Large intestine (tissue), 3 donors: ENCODE measurements around the gene KCNQ5. TPM values are rescaled to one million over a fixed set of nuclear protein-coding genes. Genes with fewer than 3 reads are reported as not detected.

Experiments
- DNase-seq, 2 donors: peaks; one replicate each; pipeline versions ENCODE4 v3.0.0 to v3.0.0-alpha.2; 2013
- H3K27ac ChIP-seq: one replicate; pipeline ENCODE4 v1.5.1; 2013; ENCODE audit warnings: low read length
- H3K27me3 ChIP-seq: 2 replicates; pipeline ENCODE4 v1.6.1; 2013; ENCODE audit warnings: low read length; ENCODE audit not compliant: control insufficient read depth, insufficient read depth
- H3K36me3 ChIP-seq: 2 replicates; pipeline ENCODE4 v1.6.1; 2013; ENCODE audit warnings: low read length; ENCODE audit not compliant: control insufficient read depth, insufficient read depth
- H3K4me1 ChIP-seq: one replicate; pipeline ENCODE4 v1.6.1; 2013; ENCODE audit warnings: low read length; ENCODE audit not compliant: control insufficient read depth, insufficient read depth
- H3K4me3 ChIP-seq: one replicate; pipeline ENCODE4 v1.5.1; 2013; ENCODE audit warnings: low read length
- H3K9me3 ChIP-seq: one replicate; pipeline ENCODE4 v1.6.1; 2013; ENCODE audit warnings: mild to moderate bottlenecking, low read depth, low read length, moderate library complexity; ENCODE audit not compliant: control insufficient read depth
- WGBS: methylation state at CpG from one replicate; pipeline ENCODE4 v1.1.5; 2013; ENCODE audit warnings: low lambda C conversion rate; ENCODE audit not compliant: insufficient coverage; 5-methylcytosine and 5-hydroxymethylcytosine counted together
- polyA plus RNA-seq: library from polyadenylated mRNA; unstranded; fragments of 120-200 nt; gene quantifications from one replicate; pipeline ENCODE4 v1.2.1, GENCODE V29; 2013

The KCNQ5 gene
- polyA plus RNA-seq, 1 donor = 3.4 TPM

- Histone ChIP-seq H3K27me3 (no peaks in the 10 kb centered on the region), H3K36me3 (no peaks in the 10 kb centered on the region), H3K4me3 (no peak overlapping the region), H3K9me3 (no peaks in the 10 kb centered on the region), H3K27ac (no peak overlapping the region), H3K4me1 (no peaks in the 10 kb centered on the region)
- no peak for DNase-seq
- 90% methylated on average over 2 of the region's 2 CpGs for WGBS
Measured at GRCh38 chr6:73062837-73063236, 441.0 kb downstream of the KCNQ5 start.

- H3K27ac ChIP-seq = no peak overlapping the region
- H3K27me3 ChIP-seq = no peaks in the 10 kb centered on the region
- no peak for DNase-seq
- no peaks in the 10 kb centered on the region for H3K36me3 ChIP-seq
- H3K4me3 ChIP-seq = no peak overlapping the region
- no CpG with 5 or more reads among the region's 1 CpG for WGBS
- no peaks in the 10 kb centered on the region for H3K4me1 ChIP-seq
- H3K9me3 ChIP-seq = no peaks in the 10 kb centered on the region
Measured at GRCh38 chr6:73064266-73064665, 442.4 kb downstream of the KCNQ5 start.

DNA sequence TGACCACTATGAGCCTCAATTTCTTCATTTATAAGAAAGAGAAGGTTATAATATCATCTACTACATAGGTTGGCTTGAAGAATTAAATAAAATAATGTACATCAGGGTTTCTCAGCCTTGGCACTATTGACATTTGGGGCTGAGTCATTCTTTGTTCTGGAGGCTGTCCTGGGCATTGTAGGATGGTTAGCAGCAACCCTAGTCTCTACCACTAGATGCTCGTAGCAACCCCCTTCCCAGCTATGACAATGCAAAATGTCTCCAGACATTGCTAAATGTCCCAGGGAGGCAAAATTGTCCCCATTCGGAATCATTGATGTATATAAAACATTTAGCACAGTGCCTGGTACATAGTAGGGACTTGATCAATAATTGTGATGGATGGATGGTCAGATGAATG is 451.4 kb downstream of the KCNQ5 start:
- Histone ChIP-seq H3K27me3 (no peaks in the 10 kb centered on the region), H3K4me1 (no peaks in the 10 kb centered on the region), H3K9me3 (no peaks in the 10 kb centered on the region), H3K4me3 (no peak overlapping the region), H3K36me3 (no peaks in the 10 kb centered on the region), H3K27ac (no peak overlapping the region)
- WGBS = no CpG with 5 or more reads among the region's 2 CpGs
- no peak for DNase-seq

DNA sequence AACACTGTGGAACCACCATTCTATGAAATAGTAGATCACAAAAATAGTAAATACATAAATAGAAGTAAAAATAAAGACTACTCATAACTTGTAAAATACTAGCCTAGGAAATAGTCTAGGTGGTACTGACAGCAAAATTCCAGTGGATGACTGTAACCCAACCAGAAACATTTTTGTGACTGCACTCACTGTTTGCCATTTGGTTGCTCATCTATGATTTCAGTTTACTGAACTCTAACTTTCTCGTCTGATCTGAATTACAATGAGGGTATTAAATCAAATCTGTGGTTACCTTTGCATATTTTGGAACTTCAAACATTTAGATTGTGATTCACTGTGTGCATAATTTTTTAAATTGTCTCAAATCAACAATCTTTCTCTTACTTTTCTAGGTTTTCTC is 452.3 kb downstream of the KCNQ5 start:
- WGBS = no CpG with 5 or more reads among the region's 1 CpG
- Histone ChIP-seq H3K4me3 (no peak overlapping the region), H3K27me3 (no peaks in the 10 kb centered on the region), H3K9me3 (no peaks in the 10 kb centered on the region), H3K4me1 (no peaks in the 10 kb centered on the region), H3K27ac (no peak overlapping the region), H3K36me3 (no peaks in the 10 kb centered on the region)
- no peak for DNase-seq

- H3K36me3 ChIP-seq = no peaks in the 10 kb centered on the region
- DNase-seq = no peak
- H3K9me3 ChIP-seq = no peaks in the 10 kb centered on the region
- H3K27ac ChIP-seq = no peak overlapping the region
- H3K27me3 ChIP-seq = no peaks in the 10 kb centered on the region
- H3K4me3 ChIP-seq = no peak overlapping the region
- no peaks in the 10 kb centered on the region for H3K4me1 ChIP-seq
Measured at GRCh38 chr6:73076211-73076954, 454.5 kb downstream of the KCNQ5 start.

DNA sequence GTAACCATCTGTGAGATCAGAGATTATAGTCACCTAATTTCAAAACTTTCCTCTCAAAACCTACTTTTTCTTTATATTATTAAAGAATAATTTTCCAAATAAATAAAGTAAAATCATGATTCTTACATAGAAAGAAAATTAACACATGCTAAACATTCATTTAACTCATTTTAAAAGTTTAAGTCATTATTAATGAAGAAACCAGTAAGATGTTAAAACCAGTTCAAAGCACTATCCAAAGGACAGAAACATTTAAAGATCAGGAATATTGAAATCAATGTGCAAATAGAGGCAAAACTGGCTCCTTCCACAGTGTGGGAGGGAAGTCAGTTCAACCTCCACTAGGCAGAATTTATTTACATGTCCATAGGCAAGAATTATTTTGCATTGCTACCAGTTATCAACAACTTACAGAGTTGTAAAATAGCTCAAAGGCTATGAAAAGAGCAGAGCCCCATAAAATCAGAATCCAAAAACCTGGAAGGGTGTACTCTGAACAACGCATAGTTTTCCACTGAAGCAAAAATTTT is 456.5 kb downstream of the KCNQ5 start:
- Histone ChIP-seq H3K4me1 (no peaks in the 10 kb centered on the region), H3K9me3 (no peaks in the 10 kb centered on the region), H3K4me3 (no peak overlapping the region), H3K27ac (no peak overlapping the region), H3K36me3 (no peaks in the 10 kb centered on the region), H3K27me3 (no peaks in the 10 kb centered on the region)
- no peak for DNase-seq
- no CpG with 5 or more reads among the region's 1 CpG for WGBS

DNA sequence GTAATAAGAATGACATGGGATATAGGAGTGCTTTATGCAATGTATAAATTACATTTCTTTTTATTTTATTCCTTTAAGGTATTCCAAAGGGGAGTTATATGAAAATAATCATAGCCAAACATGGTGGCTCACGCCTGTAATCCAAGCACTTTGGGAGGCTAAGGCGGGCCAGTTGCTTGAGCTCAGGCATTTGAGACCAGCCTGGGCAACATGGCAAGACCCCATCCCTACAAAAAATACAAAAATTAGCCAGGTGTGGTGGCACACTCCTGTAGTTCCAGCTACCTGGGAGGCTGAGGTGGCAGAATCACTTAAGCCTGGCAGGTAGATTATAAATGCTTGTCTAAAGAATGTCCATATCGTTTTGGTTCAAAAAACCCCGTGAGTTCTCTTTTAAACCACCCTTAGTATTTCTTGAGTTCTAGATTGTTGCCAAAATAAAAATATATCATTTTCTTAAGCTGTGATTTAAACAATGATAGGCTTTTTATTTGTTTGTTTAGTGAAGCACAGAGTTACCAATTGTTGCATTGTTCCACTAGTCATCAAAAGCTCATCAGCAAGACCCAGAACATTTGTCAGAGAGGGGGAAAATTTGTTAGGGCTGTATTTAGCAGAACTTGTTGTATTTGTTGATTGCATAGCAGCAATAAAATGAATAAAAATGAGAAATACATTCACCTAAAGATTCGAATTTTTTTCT is 457.2 kb downstream of the KCNQ5 start:
- Histone ChIP-seq H3K27ac (no peak overlapping the region), H3K4me1 (no peaks in the 10 kb centered on the region), H3K9me3 (no peaks in the 10 kb centered on the region), H3K36me3 (no peaks in the 10 kb centered on the region), H3K27me3 (no peaks in the 10 kb centered on the region), H3K4me3 (no peak overlapping the region)
- no peak for DNase-seq
- WGBS = 91% methylated on average over 3 of the region's 5 CpGs

DNA sequence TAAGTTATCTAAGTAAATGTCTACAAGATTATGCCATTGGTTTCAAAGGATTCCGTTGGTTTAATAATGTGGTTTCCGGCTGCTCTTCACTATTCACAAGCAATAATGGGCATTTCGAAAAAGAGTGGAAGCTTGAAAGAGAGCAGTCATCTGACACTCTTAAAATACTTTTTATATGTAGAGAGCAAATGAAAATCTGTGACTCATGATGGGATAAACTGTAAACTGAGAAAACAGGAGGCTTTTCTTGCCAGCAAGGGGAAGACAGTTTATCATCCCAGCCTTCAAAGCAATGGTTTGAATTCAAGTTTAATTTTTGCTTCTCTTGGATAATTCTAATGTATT is 457.7 kb downstream of the KCNQ5 start:
- H3K27me3 ChIP-seq = no peaks in the 10 kb centered on the region

DNA sequence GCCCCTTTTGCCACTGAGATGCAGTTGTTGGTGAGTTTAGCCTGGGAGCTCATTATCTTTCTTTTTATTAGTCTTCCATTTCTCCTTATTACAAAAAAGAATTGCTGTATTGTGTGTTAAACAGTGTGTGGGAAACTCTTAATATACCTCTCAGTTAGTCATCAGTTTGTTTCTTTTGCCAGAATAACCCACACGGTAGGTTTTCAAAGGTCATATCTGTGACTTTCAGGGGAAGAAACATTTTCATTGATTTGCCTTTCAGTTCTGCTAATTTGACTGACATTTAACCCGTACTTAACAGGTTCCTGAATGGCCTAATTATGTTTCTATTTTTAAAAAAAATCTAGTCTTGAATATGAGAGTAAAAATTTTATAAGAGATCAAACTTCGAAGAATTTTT is 458.1 kb downstream of the KCNQ5 start:
- no peaks in the 10 kb centered on the region for H3K9me3 ChIP-seq
- no peak overlapping the region for H3K27ac ChIP-seq
- DNase-seq = no peak
- no peaks in the 10 kb centered on the region for H3K4me1 ChIP-seq
- H3K27me3 ChIP-seq = no peaks in the 10 kb centered on the region
- WGBS = 100% methylated on average over 2 of the region's 3 CpGs
- no peak overlapping the region for H3K4me3 ChIP-seq
- no peaks in the 10 kb centered on the region for H3K36me3 ChIP-seq

More for the DNA sequence above, 457.7 kb downstream of the KCNQ5 start:
- Histone ChIP-seq H3K9me3 (no peaks in the 10 kb centered on the region), H3K4me3 (no peak overlapping the region), H3K4me1 (no peaks in the 10 kb centered on the region), H3K27ac (no peak overlapping the region), H3K36me3 (no peaks in the 10 kb centered on the region)
- no peak for DNase-seq
- 96% methylated on average over 3 of the region's 3 CpGs for WGBS

- Histone ChIP-seq H3K4me3 (no peak overlapping the region), H3K27me3 (no peaks in the 10 kb centered on the region), H3K36me3 (no peaks in the 10 kb centered on the region), H3K27ac (no peak overlapping the region), H3K9me3 (no peaks in the 10 kb centered on the region), H3K4me1 (no peaks in the 10 kb centered on the region)
- no CpG with 5 or more reads among the region's 2 CpGs for WGBS
- no peak for DNase-seq
Measured at GRCh38 chr6:73081955-73082354, 460.1 kb downstream of the KCNQ5 start.

GRCh38 chr6:73083886-73084285 is 462.0 kb downstream of the KCNQ5 start:
- WGBS = 100% methylated on average over 1 of the region's 3 CpGs
- DNase-seq = no peak
- Histone ChIP-seq H3K27ac (no peak overlapping the region), H3K4me1 (no peaks in the 10 kb centered on the region), H3K36me3 (no peaks in the 10 kb centered on the region), H3K9me3 (no peaks in the 10 kb centered on the region), H3K27me3 (no peaks in the 10 kb centered on the region), H3K4me3 (no peak overlapping the region)
